GM18951 (cell line): ENCODE measurements around the gene CCDC188.

Experiments used
- POLR2A ChIP-seq: IDR thresholded peaks from 4 replicates; pipeline ENCODE4 v1.6.1; 2011; ENCODE audit warnings: mild to moderate bottlenecking; ENCODE audit not compliant: insufficient read length, insufficient read depth; ENCODE audit errors: extremely low read depth
- in situ Hi-C: fragments of 300-500 bp; cut with MboI; formaldehyde crosslinking; loops from one replicate; pipeline ENCODE4 v1.12.0; 2022; ENCODE audit warnings: low sequenced_read_pairs, mixed read lengths, inconsistent platforms; ENCODE audit not compliant: unreplicated experiment

Gene CCDC188

DNA sequence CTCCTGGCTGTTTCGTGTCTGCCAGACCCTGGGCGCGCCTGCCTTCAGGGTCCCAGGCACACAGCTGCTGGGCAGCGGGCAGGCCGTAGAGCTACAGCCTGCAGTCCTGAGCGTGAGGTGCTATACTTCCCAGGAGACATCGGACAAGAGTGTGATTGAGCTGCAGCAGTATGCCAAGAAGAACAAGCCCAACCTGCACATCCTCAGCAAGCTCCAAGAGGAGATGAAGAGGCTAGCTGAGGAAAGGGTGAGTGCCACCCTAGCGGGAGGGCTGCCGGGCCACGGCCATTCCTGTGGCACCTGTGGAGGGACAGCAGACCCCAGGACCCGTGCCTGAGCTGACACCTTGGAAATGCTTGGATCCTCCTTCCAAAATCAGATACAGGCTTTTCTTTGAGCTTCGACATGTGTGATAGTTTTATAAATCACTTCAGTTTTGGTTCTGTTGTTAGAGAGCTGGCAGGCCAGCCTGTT lies 42.1 kb downstream of the CCDC188 start:
- in situ Hi-C loops = no loop called here
- TF ChIP-seq POLR2A = no peak

DNA sequence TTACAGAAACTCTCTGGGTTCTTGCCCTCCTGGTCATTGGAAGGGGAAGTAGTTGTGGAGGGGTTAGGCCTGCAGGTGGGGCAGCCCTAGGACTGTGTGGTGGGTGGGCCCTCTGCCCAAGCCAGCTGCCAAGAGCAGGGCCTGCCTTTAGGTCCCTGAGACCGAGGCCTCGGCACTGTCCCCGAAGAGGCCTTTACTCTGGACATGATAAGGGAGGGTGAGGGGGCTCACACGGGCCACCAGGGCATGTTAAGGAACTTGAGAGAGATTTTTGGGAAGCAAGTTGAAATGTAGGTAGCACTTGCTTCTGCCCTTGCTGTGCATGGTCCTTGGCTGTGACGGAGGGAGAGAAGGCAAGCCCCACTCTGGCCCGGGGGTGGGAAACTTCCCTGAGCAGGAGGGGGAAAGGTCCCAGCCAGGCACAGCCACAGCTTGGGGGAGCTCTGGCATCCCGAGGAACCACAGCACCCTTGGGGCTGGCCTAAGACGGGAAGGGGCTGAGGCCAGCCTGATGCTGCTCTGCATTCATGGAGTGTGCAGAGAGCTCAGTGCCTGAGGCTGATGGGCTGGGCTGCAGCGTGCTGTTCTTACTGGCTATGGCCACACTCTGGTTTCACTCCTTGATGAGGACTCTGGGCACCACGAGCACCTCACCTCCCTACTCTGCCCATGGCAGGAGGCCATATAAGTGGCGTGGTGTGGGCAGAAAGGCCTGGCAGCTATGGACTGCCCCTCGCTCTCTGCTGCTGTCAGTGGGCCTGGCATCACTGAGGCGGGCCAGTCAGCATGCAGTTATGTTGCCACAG lies 42.7 kb downstream of the CCDC188 start:
- in situ Hi-C loops = no loop called here
- TF ChIP-seq POLR2A = no peak

DNA sequence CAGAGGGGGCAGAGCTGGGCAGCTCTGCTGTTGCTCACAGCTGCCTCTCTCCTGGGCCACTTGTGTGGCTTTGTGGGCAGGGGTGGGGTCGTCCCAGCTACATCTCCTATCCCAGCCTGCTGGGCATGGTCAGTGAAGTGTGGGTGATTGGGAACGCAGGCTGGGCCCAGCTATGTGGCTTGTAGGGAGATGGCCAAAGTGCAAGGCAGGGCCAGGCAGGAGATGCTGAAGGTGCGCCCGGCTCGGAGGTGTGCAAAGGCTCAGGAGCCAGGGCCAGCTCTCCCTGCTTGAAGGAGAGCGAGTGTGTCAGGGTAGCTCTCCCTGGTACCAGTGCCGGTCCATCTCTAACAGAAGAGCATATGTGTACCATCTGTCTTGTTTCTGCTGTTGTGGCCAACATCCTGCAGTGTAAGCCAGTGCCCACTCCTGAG lies 43.4 kb downstream of the CCDC188 start:
- in situ Hi-C loops = no loop called here
- no peak for TF ChIP-seq POLR2A

DNA sequence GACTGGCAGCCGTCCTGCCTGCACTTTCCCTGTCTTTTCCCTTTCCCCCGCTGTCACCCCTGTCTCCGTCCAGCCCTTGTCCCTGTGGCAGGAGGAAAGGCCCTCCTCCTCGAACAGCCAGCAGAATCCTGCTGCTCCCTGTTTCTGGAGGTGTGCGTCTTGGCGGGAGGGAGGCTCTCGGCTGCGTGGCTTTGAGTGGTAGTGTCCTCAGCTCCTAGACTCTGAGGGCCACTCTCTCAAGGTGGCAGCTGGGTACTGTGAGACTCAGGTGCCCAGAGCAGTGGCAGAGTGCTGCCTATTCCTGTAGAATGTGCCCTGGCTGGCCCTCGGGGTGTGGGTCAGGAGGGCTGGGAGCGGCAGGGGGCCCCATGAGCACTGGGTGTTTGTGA lies 44.0 kb downstream of the CCDC188 start:
- in situ Hi-C loops = no loop called here

DNA sequence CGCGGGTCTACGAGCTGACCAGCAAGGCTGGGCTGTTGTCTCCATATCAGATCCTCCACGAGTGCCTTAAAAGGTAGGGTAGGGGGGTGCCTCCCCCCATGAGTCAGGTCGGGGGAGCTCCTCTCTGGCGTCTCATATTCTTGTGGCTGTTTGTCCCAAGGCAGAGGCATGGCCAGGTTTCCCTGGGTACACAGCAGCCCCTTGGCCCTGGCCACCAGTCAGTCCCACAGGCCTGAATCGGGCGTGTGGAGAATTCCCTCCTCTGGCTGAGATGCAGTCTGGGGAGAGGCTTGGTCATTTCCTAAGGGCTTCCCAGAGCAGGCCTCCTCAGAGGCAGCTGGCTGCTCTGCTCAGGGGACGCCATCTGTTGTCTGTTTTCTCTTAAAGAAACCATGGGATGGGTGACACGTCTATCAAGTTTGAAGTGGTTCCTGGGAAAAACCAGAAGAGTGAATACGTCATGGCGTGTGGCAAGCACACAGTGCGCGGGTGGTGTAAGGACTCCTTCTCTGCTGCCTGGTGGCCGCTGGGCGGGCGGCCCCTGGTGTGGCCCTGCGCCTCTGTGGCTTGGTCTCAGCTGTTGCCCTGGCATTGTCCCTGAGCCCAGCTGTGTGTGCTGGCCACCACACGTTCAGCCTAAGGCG lies 44.5 kb downstream of the CCDC188 start:
- in situ Hi-C loops = no loop called here
- no peak for TF ChIP-seq POLR2A

More for the DNA sequence above, 44.0 kb downstream of the CCDC188 start:
- no peak for TF ChIP-seq POLR2A

DNA sequence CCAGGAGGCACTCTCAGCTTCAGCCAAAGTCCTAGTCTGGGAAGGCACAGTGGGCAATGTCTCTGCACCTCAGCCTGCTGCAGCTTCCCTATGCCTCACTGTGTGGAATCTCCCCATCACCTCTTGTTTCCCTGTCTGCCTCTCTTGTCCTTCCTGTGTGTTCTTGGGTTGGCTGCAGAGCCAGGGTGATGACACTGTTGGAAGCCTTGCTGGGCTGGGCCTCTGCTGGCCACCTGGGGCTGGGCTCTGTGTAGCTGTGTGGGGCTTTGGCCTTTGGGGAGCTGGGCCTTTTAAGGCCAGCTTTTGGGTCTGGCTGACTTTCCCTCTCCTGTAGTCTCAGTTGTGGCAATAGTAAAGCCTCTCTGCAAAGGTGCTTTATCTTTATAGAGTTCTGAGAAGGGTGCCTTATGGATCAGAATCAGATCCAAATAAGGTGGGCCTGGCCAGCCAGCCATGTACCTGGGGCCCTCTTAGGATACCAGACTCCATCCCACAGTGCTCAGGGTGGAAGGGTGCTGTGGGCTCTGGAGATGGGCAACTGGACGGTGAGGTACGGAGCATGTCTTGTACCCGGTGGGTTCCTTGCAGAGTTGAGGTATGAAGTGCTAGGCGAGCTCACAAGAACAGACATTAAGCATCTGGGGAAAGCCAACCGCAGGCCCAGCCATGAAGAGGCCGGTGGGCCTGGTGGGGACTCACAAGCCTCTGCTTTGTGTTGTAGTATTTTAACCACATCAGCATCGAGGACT lies 45.2 kb downstream of the CCDC188 start:
- no peak for TF ChIP-seq POLR2A
- in situ Hi-C loops = no loop called here

DNA sequence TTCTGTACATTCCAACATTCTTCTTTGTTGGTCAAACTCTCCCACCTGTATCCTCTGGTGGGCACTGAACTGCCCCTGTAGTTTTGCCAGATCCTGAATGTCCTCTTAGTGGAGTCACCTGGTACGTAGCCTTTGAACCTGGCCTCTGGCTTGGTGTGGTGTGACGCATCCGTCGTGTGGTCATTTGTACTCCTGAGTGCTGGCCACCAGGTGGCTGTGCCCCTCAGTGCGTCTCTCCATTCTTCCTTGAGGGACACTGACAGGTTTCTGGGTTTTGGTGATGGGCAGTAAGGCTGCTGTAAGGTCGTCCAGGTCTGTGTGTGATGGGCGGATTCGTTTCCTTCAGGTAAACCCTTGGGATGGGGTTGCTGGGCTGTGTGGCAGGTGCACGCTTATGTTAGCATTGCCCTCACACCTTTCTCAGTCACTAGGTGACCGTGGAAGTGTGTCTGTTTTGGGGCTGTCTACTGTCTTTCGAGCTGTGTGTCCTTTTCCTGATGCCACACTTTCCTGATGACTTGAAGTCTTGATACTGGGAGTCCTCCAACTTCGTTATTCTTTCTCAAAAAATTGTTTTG lies 48.6 kb downstream of the CCDC188 start:
- no peak for TF ChIP-seq POLR2A
- in situ Hi-C loops = no loop called here

DNA sequence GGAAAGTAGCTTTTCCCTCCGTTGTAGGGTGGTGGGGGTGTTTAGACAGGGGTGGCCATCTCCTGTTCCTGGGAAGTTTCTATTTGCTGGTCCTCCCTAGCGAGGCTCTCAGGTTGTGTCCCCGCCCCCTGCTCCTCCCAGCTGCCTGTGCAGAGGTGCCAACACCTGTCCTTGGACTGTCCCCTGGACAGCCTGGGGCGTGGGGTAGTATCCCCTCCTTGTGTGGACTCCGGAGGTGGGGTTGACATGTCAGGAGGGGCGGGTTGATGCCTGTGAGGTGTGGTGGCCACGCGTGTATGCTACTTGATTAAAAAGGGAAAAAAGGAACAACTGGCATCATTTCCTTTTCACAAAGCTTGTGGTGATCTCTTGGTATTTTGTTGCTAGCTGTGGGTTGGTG lies 49.2 kb downstream of the CCDC188 start:
- in situ Hi-C loops = no loop called here
- no peak for TF ChIP-seq POLR2A

DNA sequence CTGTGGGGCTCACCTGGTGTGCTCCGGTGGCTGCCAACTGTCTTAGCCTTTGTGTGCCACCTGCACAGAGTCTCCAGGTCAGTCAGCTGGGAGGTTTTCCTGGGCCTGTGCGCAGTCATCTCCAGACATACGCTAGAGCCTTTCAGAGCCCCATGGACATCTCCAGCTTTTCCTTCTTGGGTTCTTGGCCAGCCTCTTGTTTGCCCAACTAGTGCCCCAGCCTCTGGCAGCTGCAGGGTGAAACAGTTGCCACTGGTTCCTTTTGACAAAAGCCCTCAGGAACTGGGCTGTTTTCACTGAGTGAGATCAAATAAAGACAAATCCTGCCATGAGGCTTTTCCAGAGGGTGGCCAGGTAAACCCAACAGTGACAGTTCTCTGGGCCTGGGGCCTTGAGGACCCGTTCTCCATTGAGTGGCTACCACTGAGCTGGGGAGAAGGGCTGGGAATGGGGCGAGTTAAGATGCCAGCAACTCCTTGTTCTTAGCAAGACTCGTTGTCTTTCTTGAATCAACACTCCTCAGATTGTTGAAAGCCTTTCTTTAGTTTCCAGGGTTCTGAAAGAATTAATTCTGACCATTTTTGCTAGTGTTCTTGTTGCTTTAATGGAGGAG lies 51.6 kb downstream of the CCDC188 start:
- no peak for TF ChIP-seq POLR2A
- in situ Hi-C loops = no loop called here
